HG02885 (cell line): ENCODE measurements around the gene ENPP6.
"Not testable (repeated sequence)": the region's sequence is repeated elsewhere in the genome, so short reads cannot be mapped to it uniquely, and the experiment has no call there.

Experiments
- ATAC-seq: cut with Tn5 transposase; IDR thresholded peaks from one replicate; pipeline ENCODE4 v1.9.1; 2021; ENCODE audit warnings: mild to moderate bottlenecking; ENCODE audit not compliant: unreplicated experiment, poor library complexity

The ENPP6 gene

GRCh38 chr4:184237612-184238011, 19.9 kb upstream of the ENPP6 start:
- peak; percentile 40 for ATAC-seq

- ATAC-seq, result no peak
These were observed 17.9 kb upstream of the ENPP6 start for GRCh38 chr4:184235526-184235925.

GRCh38 chr4:184234155-184234554, 16.5 kb upstream of the ENPP6 start:
- no peak for ATAC-seq

- ATAC-seq, result no peak
These were observed 15.3 kb upstream of the ENPP6 start for GRCh38 chr4:184232975-184233374.

GRCh38 chr4:184232202-184232601, 14.5 kb upstream of the ENPP6 start:
- no peak for ATAC-seq

GRCh38 chr4:184231573-184231972, 13.9 kb upstream of the ENPP6 start:
- ATAC-seq, result no peak

- no peak for ATAC-seq
These were observed 10.5 kb upstream of the ENPP6 start for GRCh38 chr4:184228056-184228705.

GRCh38 chr4:184216515-184216914, 1.2 kb downstream of the ENPP6 start:
- no peak for ATAC-seq

- no peak for ATAC-seq
These were observed 1.9 kb downstream of the ENPP6 start for GRCh38 chr4:184215709-184216328.

GRCh38 chr4:184214931-184215330, 2.7 kb downstream of the ENPP6 start:
- no peak for ATAC-seq

GRCh38 chr4:184207734-184208607, 9.7 kb downstream of the ENPP6 start:
- ATAC-seq, result not testable (repeated sequence)

GRCh38 chr4:184205243-184205642, 12.4 kb downstream of the ENPP6 start:
- no peak for ATAC-seq

- ATAC-seq, result no peak
These were observed 14.4 kb downstream of the ENPP6 start for GRCh38 chr4:184203300-184203699.

- no peak for ATAC-seq
These were observed 16.5 kb downstream of the ENPP6 start for GRCh38 chr4:184201179-184201578.

GRCh38 chr4:184200296-184200695, 17.4 kb downstream of the ENPP6 start:
- no peak for ATAC-seq

GRCh38 chr4:184199780-184200179, 17.9 kb downstream of the ENPP6 start:
- ATAC-seq, result no peak

GRCh38 chr4:184198190-184198589, 19.5 kb downstream of the ENPP6 start:
- ATAC-seq, result no peak

- no peak for ATAC-seq
These were observed 20.1 kb downstream of the ENPP6 start for GRCh38 chr4:184197536-184198082.

GRCh38 chr4:184196730-184197385, 20.8 kb downstream of the ENPP6 start:
- ATAC-seq, result no peak
